Neural progenitor cell (in vitro differentiated cells): ENCODE results near the gene RASGRF2. TPM values are rescaled to one million over a fixed set of nuclear protein-coding genes. Genes with fewer than 3 reads are reported as not detected.

Experiments used
- DNase-seq: peaks from one replicate; pipeline ENCODE4 v3.0.0-alpha.2; 2016; ENCODE audit warnings: low spot score
- H2AFZ ChIP-seq: fragments of 200-600 bp; sonication (generic); replicated peaks from 2 replicates; pipeline ENCODE4 v1.6.1; 2016; ENCODE audit warnings: antibody characterized with exemption
- H3F3A ChIP-seq: fragments of 200-600 bp; sonication (generic); 2 replicates; pipeline ENCODE4 v1.6.1; 2016; ENCODE audit warnings: antibody characterized with exemption, low read depth
- H3K27ac ChIP-seq: fragments of 200-600 bp; sonication (generic); 2 replicates; pipeline ENCODE4 v1.5.1; 2016; ENCODE audit warnings: mild to moderate bottlenecking
- H3K27me3 ChIP-seq: fragments of 200-600 bp; sonication (generic); 2 replicates; pipeline ENCODE4 v1.6.1; 2016; ENCODE audit warnings: mild to moderate bottlenecking, moderate library complexity
- H3K36me3 ChIP-seq: fragments of 200-600 bp; sonication (generic); 2 replicates; pipeline ENCODE4 v1.5.1; 2016
- H3K4me1 ChIP-seq: fragments of 200-600 bp; sonication (generic); 2 replicates; pipeline ENCODE4 v1.6.1; 2016; ENCODE audit warnings: mixed run types
- H3K4me2 ChIP-seq: fragments of 200-600 bp; sonication (generic); 2 replicates; pipeline ENCODE4 v1.6.1; 2016
- H3K4me3 ChIP-seq: fragments of 200-600 bp; sonication (generic); 2 replicates; pipeline ENCODE4 v1.5.1; 2016
- H3K79me2 ChIP-seq: fragments of 200-600 bp; sonication (generic); 2 replicates; pipeline ENCODE4 v1.6.1; 2016; ENCODE audit warnings: low read depth
- H3K9ac ChIP-seq: fragments of 200-600 bp; sonication (generic); 2 replicates; pipeline ENCODE4 v1.6.1; 2016
- H3K9me3 ChIP-seq: fragments of 200-600 bp; sonication (generic); 2 replicates; pipeline ENCODE4 v1.5.1; 2016; ENCODE audit warnings: low read depth
- H4K20me1 ChIP-seq: fragments of 200-600 bp; sonication (generic); 2 replicates; pipeline ENCODE4 v1.6.1; 2016; ENCODE audit warnings: low read depth
- H3K27ac Mint-ChIP-seq: 3 replicates; pipeline ENCODE4 v1.8.0; 2021; ENCODE audit warnings: mixed read lengths
- H3K27me3 Mint-ChIP-seq: 2 replicates; pipeline ENCODE4 v1.8.0; 2022; ENCODE audit warnings: low read depth, mild to moderate bottlenecking, inconsistent platforms, moderate library complexity, mixed read lengths; ENCODE audit not compliant: insufficient read depth
- H3K36me3 Mint-ChIP-seq: 3 replicates; pipeline ENCODE4 v1.8.0; 2021; ENCODE audit warnings: mixed read lengths
- H3K4me1 Mint-ChIP-seq: 3 replicates; pipeline ENCODE4 v1.8.0; 2021; ENCODE audit warnings: mixed read lengths
- H3K4me3 Mint-ChIP-seq: 3 replicates; pipeline ENCODE4 v1.8.0; 2021; ENCODE audit warnings: mild to moderate bottlenecking, moderate library complexity, mixed read lengths
- H3K9me3 Mint-ChIP-seq: 3 replicates; pipeline ENCODE4 v1.8.0; 2020; ENCODE audit warnings: mixed read lengths
- EZH2 ChIP-seq: fragments of 200-600 bp; sonication (generic); IDR thresholded peaks from 2 replicates; pipeline ENCODE4 v1.6.1; 2017; ENCODE audit warnings: antibody characterized with exemption, mild to moderate bottlenecking, moderate library complexity
- EZH2phosphoT487 ChIP-seq: fragments of 200-600 bp; sonication (generic); IDR thresholded peaks from 2 replicates; pipeline ENCODE4 v1.6.1; 2017; ENCODE audit warnings: antibody characterized with exemption
- total RNA-seq: library from RNA; depleted of rRNA; stranded (reverse); fragments of >200 nt; gene quantifications from 2 replicates; pipeline ENCODE4 v1.2.3, GENCODE V29; 2015; ENCODE audit warnings: low replicate concordance
- TF ChIP-seq, protein P1 (sequence below): fragments of 200-600 bp; sonication (generic); IDR thresholded peaks from 2 replicates; pipeline ENCODE4 v1.5.1; 2017; ENCODE audit warnings: antibody characterized with exemption, mild to moderate bottlenecking

RASGRF2 gene
- total RNA-seq, 1 donor from 2014 or later: 0.15 TPM

DNA sequence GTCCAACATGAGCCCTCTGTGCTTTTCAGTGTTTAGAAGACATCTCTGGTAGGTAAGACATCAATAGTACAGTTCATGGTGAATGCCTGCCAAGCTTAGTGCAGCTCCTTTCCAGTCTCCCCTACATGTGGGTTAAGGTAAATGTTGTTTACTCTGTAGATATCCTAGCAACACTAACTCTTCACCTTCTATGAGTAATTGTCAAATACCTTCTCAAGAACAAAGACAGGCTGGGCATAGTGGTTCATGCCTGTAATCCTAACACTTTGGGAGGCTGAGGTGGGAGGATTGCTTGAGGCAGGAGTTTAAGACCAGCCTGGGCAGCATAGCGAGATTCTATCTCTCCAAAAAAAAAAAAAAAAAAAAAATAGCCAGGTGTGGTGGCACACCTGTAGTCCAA lies 18.7 kb upstream of the RASGRF2 start:
- Histone ChIP-seq H3K36me3 (no peaks in the 10 kb centered on the region), H3K79me2 (no peaks in the 10 kb centered on the region), H3K4me3 (no peak overlapping the region), H3K27ac (no peak overlapping the region), H4K20me1 (no peaks in the 10 kb centered on the region), H3K9ac (no peak overlapping the region), H3K27me3 (no peaks in the 10 kb centered on the region), H3K9me3 (no peaks in the 10 kb centered on the region), H3F3A (no peaks in the 10 kb centered on the region), H2AFZ (no peak overlapping the region), H3K4me1 (no peaks in the 10 kb centered on the region), H3K4me2 (no peak overlapping the region)
- TF ChIP-seq EZH2phosphoT487 (no peak), EZH2 (no peak)
- TF ChIP-seq, protein P1, sequence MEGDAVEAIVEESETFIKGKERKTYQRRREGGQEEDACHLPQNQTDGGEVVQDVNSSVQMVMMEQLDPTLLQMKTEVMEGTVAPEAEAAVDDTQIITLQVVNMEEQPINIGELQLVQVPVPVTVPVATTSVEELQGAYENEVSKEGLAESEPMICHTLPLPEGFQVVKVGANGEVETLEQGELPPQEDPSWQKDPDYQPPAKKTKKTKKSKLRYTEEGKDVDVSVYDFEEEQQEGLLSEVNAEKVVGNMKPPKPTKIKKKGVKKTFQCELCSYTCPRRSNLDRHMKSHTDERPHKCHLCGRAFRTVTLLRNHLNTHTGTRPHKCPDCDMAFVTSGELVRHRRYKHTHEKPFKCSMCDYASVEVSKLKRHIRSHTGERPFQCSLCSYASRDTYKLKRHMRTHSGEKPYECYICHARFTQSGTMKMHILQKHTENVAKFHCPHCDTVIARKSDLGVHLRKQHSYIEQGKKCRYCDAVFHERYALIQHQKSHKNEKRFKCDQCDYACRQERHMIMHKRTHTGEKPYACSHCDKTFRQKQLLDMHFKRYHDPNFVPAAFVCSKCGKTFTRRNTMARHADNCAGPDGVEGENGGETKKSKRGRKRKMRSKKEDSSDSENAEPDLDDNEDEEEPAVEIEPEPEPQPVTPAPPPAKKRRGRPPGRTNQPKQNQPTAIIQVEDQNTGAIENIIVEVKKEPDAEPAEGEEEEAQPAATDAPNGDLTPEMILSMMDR: no peak
- Mint-ChIP-seq H3K27me3 (peaks cover 10% of the 10 kb centered on the region), H3K36me3 (no peaks in the 10 kb centered on the region), H3K9me3 (no peaks in the 10 kb centered on the region), H3K4me1 (peaks cover 3% of the 10 kb centered on the region), H3K27ac (no peak overlapping the region), H3K4me3 (no peak overlapping the region)
- no peak for DNase-seq

GRCh38 chr5:80951366-80951765 lies 8.8 kb upstream of the RASGRF2 start:
- Mint-ChIP-seq H3K27ac (no peak overlapping the region), H3K27me3 (no peaks in the 10 kb centered on the region), H3K9me3 (peaks cover 5% of the 10 kb centered on the region), H3K4me3 (no peak overlapping the region), H3K4me1 (no peaks in the 10 kb centered on the region), H3K36me3 (no peaks in the 10 kb centered on the region)
- H4K20me1 ChIP-seq: no peaks in the 10 kb centered on the region
- no peak for TF ChIP-seq EZH2
- TF ChIP-seq EZH2phosphoT487: no peak
- TF ChIP-seq, protein P1: no peak
- H3K27ac ChIP-seq: no peak overlapping the region
- H3K4me2 ChIP-seq: no peak overlapping the region
- H3K9ac ChIP-seq: no peak overlapping the region
- peaks cover 5% of the 10 kb centered on the region for H3K27me3 ChIP-seq
- no peak overlapping the region for H2AFZ ChIP-seq
- no peaks in the 10 kb centered on the region for H3K9me3 ChIP-seq
- DNase-seq: no peak
- H3K79me2 ChIP-seq: no peaks in the 10 kb centered on the region
- no peaks in the 10 kb centered on the region for H3F3A ChIP-seq
- H3K4me3 ChIP-seq: no peak overlapping the region
- no peaks in the 10 kb centered on the region for H3K36me3 ChIP-seq
- H3K4me1 ChIP-seq: peaks cover 2% of the 10 kb centered on the region

DNA sequence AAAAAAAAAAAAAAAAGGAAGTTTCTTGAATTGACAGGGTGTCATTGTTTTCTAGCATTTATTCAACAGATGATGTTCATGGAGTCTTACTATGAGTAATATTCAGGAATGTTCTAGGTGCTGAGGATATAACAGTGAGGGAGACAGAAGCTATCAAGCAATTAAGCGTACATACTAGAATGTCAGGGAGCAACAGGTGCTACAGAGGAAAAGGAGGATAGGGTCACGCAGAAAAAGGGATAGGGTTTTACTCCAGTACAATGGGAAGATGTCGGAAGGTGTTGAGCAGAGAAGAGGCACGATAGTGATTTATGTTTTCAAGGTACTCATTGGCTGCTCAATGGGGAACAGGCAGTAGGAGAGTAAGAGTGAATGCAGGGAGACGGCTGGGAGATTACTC lies 6.6 kb upstream of the RASGRF2 start:
- no peak overlapping the region for H2AFZ ChIP-seq
- no peaks in the 10 kb centered on the region for H4K20me1 ChIP-seq
- no peak for DNase-seq
- peaks cover 16% of the 10 kb centered on the region for H3K4me1 ChIP-seq
- Mint-ChIP-seq H3K27ac (no peak overlapping the region), H3K27me3 (no peaks in the 10 kb centered on the region), H3K9me3 (no peaks in the 10 kb centered on the region), H3K36me3 (no peaks in the 10 kb centered on the region), H3K4me3 (no peak overlapping the region), H3K4me1 (peaks cover 2% of the 10 kb centered on the region)
- H3K36me3 ChIP-seq: no peaks in the 10 kb centered on the region
- no peak overlapping the region for H3K4me3 ChIP-seq
- H3K27me3 ChIP-seq: peaks cover 26% of the 10 kb centered on the region
- no peaks in the 10 kb centered on the region for H3K79me2 ChIP-seq
- TF ChIP-seq, protein P1: no peak
- no peak for TF ChIP-seq EZH2
- no peak for TF ChIP-seq EZH2phosphoT487
- no peak overlapping the region for H3K4me2 ChIP-seq
- no peaks in the 10 kb centered on the region for H3K9me3 ChIP-seq
- H3F3A ChIP-seq: peaks cover 8% of the 10 kb centered on the region
- no peak overlapping the region for H3K27ac ChIP-seq
- H3K9ac ChIP-seq: no peak overlapping the region
